ENCODE data around the gene CAMSAP2.
A peak's percentile ranks its signal among the peaks of the same experiment; 100 is the strongest.

The CAMSAP2 gene

DNA sequence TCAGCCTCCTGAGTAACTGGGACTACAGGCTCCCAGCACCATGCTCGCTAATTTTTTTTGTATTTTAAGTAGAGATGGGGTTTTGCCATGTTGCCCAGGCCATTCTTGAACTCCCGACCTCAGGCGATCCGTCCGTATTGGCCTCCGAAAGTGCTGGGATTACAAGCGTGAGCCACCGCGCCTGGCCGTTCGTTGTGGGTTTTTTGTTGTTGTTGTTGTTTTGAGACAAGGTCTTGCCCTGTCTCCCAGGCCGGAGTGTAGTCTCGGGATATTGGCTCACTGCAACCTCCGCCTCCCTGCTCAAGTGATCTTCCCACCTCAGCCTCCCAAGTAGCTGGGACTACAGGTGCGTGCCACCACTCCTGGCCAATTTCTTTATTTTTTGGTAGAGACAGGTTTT, 151.3 kb downstream of the CAMSAP2 start:
- Mint-ChIP-seq H3K36me3 (no peaks in the 10 kb centered on the region), H3K27me3 (peaks cover 14% of the 10 kb centered on the region), H3K9me3 (no peaks in the 10 kb centered on the region), H3K4me1 (peaks cover 49% of the 10 kb centered on the region), H3K4me3 (peak overlapping the region; percentile 0), H3K27ac (no peak overlapping the region)

- H3K4me1 Mint-ChIP-seq = peaks cover 44% of the 10 kb centered on the region
- H3K4me3 Mint-ChIP-seq = peak overlapping the region; percentile 73
- H3K27ac Mint-ChIP-seq = peak overlapping the region; percentile 88
- no peaks in the 10 kb centered on the region for H3K9me3 Mint-ChIP-seq
- peaks cover 14% of the 10 kb centered on the region for H3K27me3 Mint-ChIP-seq
- no peaks in the 10 kb centered on the region for H3K36me3 Mint-ChIP-seq
Observed at GRCh38 chr1:200890818-200891773, 152.4 kb downstream of the CAMSAP2 start.

DNA sequence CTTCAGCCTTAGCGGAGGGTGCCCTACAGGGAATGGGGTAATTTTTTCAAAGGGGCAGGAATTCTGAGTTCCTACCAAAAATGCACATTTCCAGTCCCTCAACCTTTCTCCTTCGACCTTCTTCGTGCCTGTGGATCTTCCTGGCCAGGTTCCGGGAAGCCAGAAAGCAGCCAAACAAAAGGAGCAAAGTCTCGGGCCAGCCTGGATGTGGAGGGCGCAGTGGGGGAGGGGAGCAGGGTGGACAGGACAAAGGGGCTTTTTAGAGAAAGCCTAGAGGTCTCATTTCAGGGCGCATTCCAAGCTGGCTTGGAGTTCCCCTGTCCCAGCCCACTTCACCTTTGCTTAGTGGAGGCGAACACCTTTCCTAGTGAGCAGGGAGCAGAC, 153.1 kb downstream of the CAMSAP2 start:
- Mint-ChIP-seq H3K4me1 (peaks cover 44% of the 10 kb centered on the region), H3K4me3 (peak overlapping the region; percentile 73), H3K9me3 (no peaks in the 10 kb centered on the region), H3K27me3 (peaks cover 14% of the 10 kb centered on the region), H3K27ac (no peak overlapping the region), H3K36me3 (no peaks in the 10 kb centered on the region)

DNA sequence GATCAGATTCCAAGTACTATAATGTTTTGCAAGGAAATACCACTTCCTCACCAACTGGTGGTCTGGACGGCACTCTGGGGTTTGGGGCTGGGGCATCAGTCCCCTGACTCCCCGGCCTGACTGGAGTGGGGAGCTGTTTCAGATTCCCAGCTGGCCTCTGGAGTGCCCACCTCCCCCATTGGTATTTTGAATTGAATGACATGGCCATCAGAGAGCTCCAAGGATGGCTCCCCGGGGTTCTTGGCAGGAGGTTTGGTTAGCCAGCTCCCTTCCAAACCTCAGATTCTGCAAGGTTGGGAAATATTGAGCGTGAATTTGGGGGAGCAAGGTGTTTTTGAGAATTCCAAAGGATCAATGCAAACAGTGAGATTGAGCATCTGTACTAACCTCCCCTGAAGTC, 153.9 kb downstream of the CAMSAP2 start:
- no peaks in the 10 kb centered on the region for H3K36me3 Mint-ChIP-seq
- peaks cover 39% of the 10 kb centered on the region for H3K4me1 Mint-ChIP-seq
- peak overlapping the region; percentile 73 for H3K4me3 Mint-ChIP-seq
- no peak overlapping the region for H3K27ac Mint-ChIP-seq
- H3K9me3 Mint-ChIP-seq = no peaks in the 10 kb centered on the region
- peaks cover 14% of the 10 kb centered on the region for H3K27me3 Mint-ChIP-seq

GRCh38 chr1:200892958-200893357, 154.3 kb downstream of the CAMSAP2 start:
- Mint-ChIP-seq H3K27ac (no peak overlapping the region), H3K27me3 (peaks cover 14% of the 10 kb centered on the region), H3K4me3 (no peak overlapping the region), H3K36me3 (no peaks in the 10 kb centered on the region), H3K4me1 (peaks cover 35% of the 10 kb centered on the region), H3K9me3 (no peaks in the 10 kb centered on the region)

GRCh38 chr1:200893411-200893901, 154.8 kb downstream of the CAMSAP2 start:
- no peak overlapping the region for H3K27ac Mint-ChIP-seq
- H3K4me3 Mint-ChIP-seq = no peak overlapping the region
- no peaks in the 10 kb centered on the region for H3K9me3 Mint-ChIP-seq
- no peaks in the 10 kb centered on the region for H3K36me3 Mint-ChIP-seq
- H3K4me1 Mint-ChIP-seq = peaks cover 30% of the 10 kb centered on the region
- H3K27me3 Mint-ChIP-seq = peaks cover 14% of the 10 kb centered on the region

- Mint-ChIP-seq H3K27me3 (peaks cover 14% of the 10 kb centered on the region), H3K36me3 (no peaks in the 10 kb centered on the region), H3K4me3 (no peak within 1 kb of the TSS), H3K4me1 (peaks cover 16% of the 10 kb centered on the region), H3K9me3 (no peaks in the 10 kb centered on the region), H3K27ac (no peak within 1 kb of the TSS)
Observed at GRCh38 chr1:200894712-200895442, 156.2 kb downstream of the CAMSAP2 start, which contains the start of gene INAVA. TSS of gene INAVA (plus strand) at chr1:200894900. CDS start at chr1:200898401, 3,501 bp downstream.

DNA sequence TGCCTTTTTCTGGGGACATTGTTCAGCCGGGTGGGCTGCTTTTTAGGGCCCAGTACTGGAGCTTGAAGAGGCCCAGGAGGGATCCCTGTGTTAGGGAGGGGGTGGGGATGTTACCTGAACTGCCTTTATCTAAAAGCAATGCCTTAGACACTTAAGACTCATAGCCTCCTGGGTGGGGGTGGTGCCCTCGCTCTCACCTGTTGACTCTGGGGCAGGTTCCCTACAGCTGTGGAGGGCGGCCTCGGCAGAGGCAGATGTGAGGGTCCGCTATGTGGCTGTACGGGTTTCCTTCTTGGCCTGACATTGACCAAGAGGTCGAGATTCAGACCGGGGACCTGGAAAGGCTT, 156.7 kb downstream of the CAMSAP2 start:
- Mint-ChIP-seq H3K36me3 (no peaks in the 10 kb centered on the region), H3K27me3 (peaks cover 14% of the 10 kb centered on the region), H3K27ac (no peak overlapping the region), H3K9me3 (no peaks in the 10 kb centered on the region), H3K4me1 (peaks cover 14% of the 10 kb centered on the region), H3K4me3 (no peak overlapping the region)

- Mint-ChIP-seq H3K27ac (no peak overlapping the region), H3K4me3 (no peak overlapping the region), H3K36me3 (no peaks in the 10 kb centered on the region), H3K9me3 (no peaks in the 10 kb centered on the region), H3K4me1 (peaks cover 10% of the 10 kb centered on the region), H3K27me3 (peaks cover 14% of the 10 kb centered on the region)
Observed at GRCh38 chr1:200895801-200896530, 157.3 kb downstream of the CAMSAP2 start.

DNA sequence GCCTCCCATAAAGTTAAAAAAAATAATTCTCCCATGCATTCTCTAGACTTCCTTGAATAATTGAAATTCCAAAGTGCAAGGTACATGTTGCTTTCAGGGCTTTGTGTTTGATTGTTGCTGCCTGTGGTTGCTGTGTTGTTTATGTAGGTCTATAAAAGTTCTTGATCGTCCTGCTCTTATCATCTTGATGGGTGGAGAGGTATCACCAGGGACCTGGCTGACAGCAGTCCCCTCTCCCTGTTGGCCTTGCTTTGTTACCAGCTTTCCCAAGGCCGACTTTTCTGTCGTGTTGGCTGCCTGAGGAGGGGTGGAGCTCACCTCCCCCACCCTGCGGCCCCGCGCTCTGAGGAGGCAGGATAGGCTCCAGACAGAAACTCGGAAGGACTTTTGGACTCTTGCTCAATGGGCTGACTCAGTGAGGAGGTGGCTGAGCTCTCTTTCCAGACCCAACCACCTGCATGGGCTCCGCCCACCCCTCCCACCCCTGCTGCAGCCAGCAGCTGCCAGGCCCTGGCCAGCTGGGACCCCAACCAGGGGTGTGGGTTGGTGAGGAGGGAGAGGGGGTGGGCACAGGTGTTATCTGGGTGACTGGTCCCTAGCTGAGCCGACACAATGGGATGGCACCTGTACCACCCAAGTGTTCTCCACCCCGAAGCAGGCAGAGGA, 158.0 kb downstream of the CAMSAP2 start:
- H3K4me3 Mint-ChIP-seq = no peak overlapping the region
- H3K9me3 Mint-ChIP-seq = no peaks in the 10 kb centered on the region
- no peaks in the 10 kb centered on the region for H3K36me3 Mint-ChIP-seq
- no peak overlapping the region for H3K27ac Mint-ChIP-seq
- H3K27me3 Mint-ChIP-seq = peaks cover 12% of the 10 kb centered on the region
- H3K4me1 Mint-ChIP-seq = peaks cover 6% of the 10 kb centered on the region

DNA sequence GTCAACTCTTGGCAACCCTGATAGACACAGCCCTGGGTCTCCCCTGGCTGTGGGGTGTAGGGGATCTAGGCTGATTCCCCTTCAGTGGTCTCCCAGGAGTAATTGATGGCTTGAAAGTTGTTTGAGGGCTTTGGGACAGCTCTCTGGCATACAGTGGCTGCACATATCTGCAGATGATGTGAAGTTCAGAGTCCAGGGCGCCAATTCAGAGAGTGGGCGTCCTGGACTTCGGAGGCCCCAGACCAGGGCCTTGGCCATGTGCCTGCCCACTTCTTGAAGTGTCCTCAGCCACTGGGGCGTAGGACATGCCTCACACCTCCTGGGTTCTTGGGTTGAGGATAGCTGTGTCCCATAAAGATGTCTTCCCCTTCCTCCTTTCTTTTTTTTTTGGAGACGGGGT, 158.6 kb downstream of the CAMSAP2 start:
- no peaks in the 10 kb centered on the region for H3K9me3 Mint-ChIP-seq
- H3K4me1 Mint-ChIP-seq = peaks cover under 1% of the 10 kb centered on the region

GRCh38 chr1:200899015-200899386, 160.3 kb downstream of the CAMSAP2 start:
- no peaks in the 10 kb centered on the region for H3K36me3 Mint-ChIP-seq

More for the DNA sequence above, 158.6 kb downstream of the CAMSAP2 start:
- peaks cover 8% of the 10 kb centered on the region for H3K27me3 Mint-ChIP-seq
- no peak overlapping the region for H3K27ac Mint-ChIP-seq
- H3K4me3 Mint-ChIP-seq = no peak overlapping the region
- H3K36me3 Mint-ChIP-seq = no peaks in the 10 kb centered on the region

DNA sequence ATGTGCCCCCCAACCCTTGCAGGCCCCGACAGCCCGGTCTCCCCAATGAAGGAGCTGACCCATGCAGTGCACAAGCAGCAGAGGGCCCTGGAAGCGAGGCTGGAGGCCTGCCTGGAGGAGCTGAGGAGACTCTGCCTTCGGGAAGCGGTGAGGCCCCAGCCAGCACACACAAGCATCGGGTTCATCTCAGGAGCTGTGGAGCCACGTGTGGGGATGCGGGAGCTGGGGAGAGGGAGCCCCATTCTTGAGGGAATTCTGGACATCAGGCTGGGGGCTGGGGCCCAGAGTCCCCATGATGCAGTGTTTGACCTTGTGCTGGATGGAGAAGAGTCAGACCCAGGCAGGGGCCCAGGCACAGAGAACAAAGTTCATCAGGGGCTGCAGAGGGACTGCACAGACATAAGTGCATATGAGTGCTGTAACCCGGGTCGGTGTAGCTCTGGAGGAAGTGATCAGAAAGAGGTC, 160.8 kb downstream of the CAMSAP2 start:
- H3K27ac Mint-ChIP-seq = no peak overlapping the region
- no peaks in the 10 kb centered on the region for H3K9me3 Mint-ChIP-seq
- H3K27me3 Mint-ChIP-seq = no peaks in the 10 kb centered on the region
- H3K36me3 Mint-ChIP-seq = no peaks in the 10 kb centered on the region
- H3K4me1 Mint-ChIP-seq = no peaks in the 10 kb centered on the region
- H3K4me3 Mint-ChIP-seq = no peak overlapping the region

More at GRCh38 chr1:200899015-200899386, 160.3 kb downstream of the CAMSAP2 start:
- peaks cover under 1% of the 10 kb centered on the region for H3K27me3 Mint-ChIP-seq
- H3K9me3 Mint-ChIP-seq = no peaks in the 10 kb centered on the region
- H3K27ac Mint-ChIP-seq = no peak overlapping the region
- H3K4me1 Mint-ChIP-seq = no peaks in the 10 kb centered on the region
- H3K4me3 Mint-ChIP-seq = no peak overlapping the region

- H3K27ac Mint-ChIP-seq = no peak overlapping the region
Observed at GRCh38 chr1:200899954-200900867, 161.5 kb downstream of the CAMSAP2 start.

More at GRCh38 chr1:200899954-200900867, 161.5 kb downstream of the CAMSAP2 start:
- Mint-ChIP-seq H3K27me3 (no peaks in the 10 kb centered on the region), H3K4me3 (no peak overlapping the region), H3K36me3 (no peaks in the 10 kb centered on the region), H3K4me1 (peaks cover 2% of the 10 kb centered on the region), H3K9me3 (no peaks in the 10 kb centered on the region)
